H9 (cell line): ENCODE results near the gene EFHD2. TPM values are rescaled to one million over a fixed set of nuclear protein-coding genes. Genes with fewer than 3 reads are reported as not detected.

ENCODE experiments used
- DNase-seq: peaks from one replicate; pipeline ENCODE4 v3.0.0-alpha.2; 2017
- H2AFZ ChIP-seq: one replicate; pipeline ENCODE4 v1.6.1; 2013; ENCODE audit warnings: mild to moderate bottlenecking, low read length, control low read depth, moderate library complexity
- H2AK5ac ChIP-seq: 2 replicates; pipeline ENCODE4 v1.6.1; 2013; ENCODE audit warnings: low read length, control low read depth, mixed read lengths; ENCODE audit not compliant: insufficient read length
- H2BK120ac ChIP-seq: one replicate; pipeline ENCODE4 v1.6.1; 2013; ENCODE audit warnings: low read depth, mild to moderate bottlenecking, low read length, control low read depth, inconsistent platforms; ENCODE audit not compliant: poor library complexity, severe bottlenecking
- H2BK12ac ChIP-seq: 2 replicates; pipeline ENCODE4 v1.6.1; 2013; ENCODE audit warnings: low read length, control low read depth, mixed read lengths, low read depth; ENCODE audit not compliant: insufficient read length
- H2BK15ac ChIP-seq: 2 replicates; pipeline ENCODE4 v1.6.1; 2013; ENCODE audit warnings: low read depth, low read length, control low read depth
- H2BK20ac ChIP-seq: one replicate; pipeline ENCODE4 v1.6.1; 2013; ENCODE audit warnings: low read depth, mild to moderate bottlenecking, low read length, control low read depth, inconsistent platforms; ENCODE audit not compliant: poor library complexity, severe bottlenecking
- H2BK5ac ChIP-seq: 2 replicates; pipeline ENCODE4 v1.6.1; 2013; ENCODE audit warnings: low read length, control low read depth, mixed read lengths; ENCODE audit not compliant: insufficient read length
- H3K14ac ChIP-seq: 2 replicates; pipeline ENCODE4 v1.6.1; 2013; ENCODE audit warnings: low read length, control low read depth; ENCODE audit not compliant: insufficient read depth
- H3K18ac ChIP-seq: 2 replicates; pipeline ENCODE4 v1.6.1; 2013; ENCODE audit warnings: low read depth, mild to moderate bottlenecking, mixed read lengths, low read length, control low read depth; ENCODE audit not compliant: insufficient read length
- H3K23ac ChIP-seq: 2 replicates; pipeline ENCODE4 v1.6.1; 2013; ENCODE audit warnings: low read length, control low read depth, mixed read lengths, low read depth; ENCODE audit not compliant: insufficient read length
- H3K23me2 ChIP-seq: 2 replicates; pipeline ENCODE4 v1.6.1; 2013; ENCODE audit warnings: low read depth, mild to moderate bottlenecking, mixed read lengths, low read length, control low read depth; ENCODE audit not compliant: insufficient read length, poor library complexity, severe bottlenecking
- H3K27ac ChIP-seq: 2 replicates; pipeline ENCODE4 v1.5.1; 2013; ENCODE audit warnings: low read length, control low read depth, mixed read lengths, low read depth; ENCODE audit not compliant: insufficient read length
- H3K27me3 ChIP-seq: 2 replicates; pipeline ENCODE4 v1.6.1; 2013; ENCODE audit warnings: low read length, control low read depth, inconsistent platforms; ENCODE audit not compliant: insufficient read depth
- H3K4ac ChIP-seq: 2 replicates; pipeline ENCODE4 v1.6.1; 2013; ENCODE audit warnings: low read depth, mild to moderate bottlenecking, control low read depth, inconsistent platforms, low read length, moderate library complexity
- H3K4me1 ChIP-seq: 2 replicates; pipeline ENCODE4 v1.6.1; 2013; ENCODE audit warnings: low read length, control low read depth, inconsistent platforms; ENCODE audit not compliant: insufficient read depth
- H3K4me2 ChIP-seq: 2 replicates; pipeline ENCODE4 v1.6.1; 2013; ENCODE audit warnings: low read length, control low read depth, mixed read lengths; ENCODE audit not compliant: insufficient read length, insufficient read depth
- H3K56ac ChIP-seq: 2 replicates; pipeline ENCODE4 v1.6.1; 2013; ENCODE audit warnings: low read depth, mild to moderate bottlenecking, mixed read lengths, low read length, control low read depth; ENCODE audit not compliant: insufficient read length
- H3K79me1 ChIP-seq: 2 replicates; pipeline ENCODE4 v1.6.1; 2013; ENCODE audit warnings: low read depth, mild to moderate bottlenecking, moderate library complexity, low read length, control low read depth, inconsistent platforms; ENCODE audit not compliant: insufficient read depth, poor library complexity, severe bottlenecking
- H3K79me2 ChIP-seq: 2 replicates; pipeline ENCODE4 v1.6.1; 2013; ENCODE audit warnings: low read length, control low read depth, inconsistent platforms; ENCODE audit not compliant: insufficient read depth
- H3K9ac ChIP-seq: 2 replicates; pipeline ENCODE4 v1.6.1; 2013; ENCODE audit warnings: low read length, control low read depth, mixed read lengths; ENCODE audit not compliant: insufficient read length; ENCODE audit errors: extremely low read depth
- H3K9me3 ChIP-seq: one replicate; pipeline ENCODE4 v1.6.1; 2013; ENCODE audit warnings: low read depth, low read length, inconsistent platforms; ENCODE audit not compliant: control insufficient read depth
- H3T11ph ChIP-seq: one replicate; pipeline ENCODE4 v1.6.1; 2013; ENCODE audit warnings: mild to moderate bottlenecking, low read length, control low read depth, inconsistent platforms
- H4K20me1 ChIP-seq: one replicate; pipeline ENCODE4 v1.6.1; 2013; ENCODE audit not compliant: control insufficient read depth, insufficient read length, insufficient read depth
- H4K5ac ChIP-seq: 2 replicates; pipeline ENCODE4 v1.6.1; 2013; ENCODE audit warnings: low read depth, mild to moderate bottlenecking, mixed read lengths, low read length, control low read depth; ENCODE audit not compliant: insufficient read length
- H4K8ac ChIP-seq: replicated peaks from 2 replicates; pipeline ENCODE4 v1.6.1; 2013; ENCODE audit warnings: low read length, control low read depth, mixed read lengths, low read depth; ENCODE audit not compliant: insufficient read length
- H4K91ac ChIP-seq: 2 replicates; pipeline ENCODE4 v1.6.1; 2013; ENCODE audit warnings: low read depth, mild to moderate bottlenecking, moderate library complexity, mixed read lengths, low read length, control low read depth; ENCODE audit not compliant: insufficient read length
- H3K27ac Mint-ChIP-seq, 3 experiments: 2 replicates in 2 of 3; 3 replicates in 1 of 3; pipeline ENCODE4 v1.8.0; 2020 to 2021; ENCODE audit warnings: mixed read lengths in 3 of 3, mild to moderate bottlenecking in 1 of 3, moderate library complexity in 1 of 3
- H3K27me3 Mint-ChIP-seq: 2 replicates; pipeline ENCODE4 v1.8.0; 2021; ENCODE audit warnings: low read depth, mild to moderate bottlenecking, moderate library complexity, mixed read lengths
- H3K36me3 Mint-ChIP-seq, 3 experiments: 2 replicates in 2 of 3; 3 replicates in 1 of 3; pipeline ENCODE4 v1.8.0; 2020 to 2021; ENCODE audit warnings: low read depth in 3 of 3, mixed read lengths in 3 of 3; ENCODE audit not compliant: insufficient read depth in 1 of 3
- H3K4me1 Mint-ChIP-seq, 2 experiments: 2 replicates each; pipeline ENCODE4 v1.8.0; 2020; ENCODE audit warnings: mixed read lengths in 2 of 2
- H3K4me3 Mint-ChIP-seq, 2 experiments: 2 replicates in 1 of 2; 3 replicates in 1 of 2; pipeline ENCODE4 v1.8.0; 2020 to 2021; ENCODE audit warnings: mild to moderate bottlenecking in 2 of 2, mixed read lengths in 2 of 2, moderate library complexity in 1 of 2
- H3K9me3 Mint-ChIP-seq, 2 experiments: 2 replicates in 1 of 2; 3 replicates in 1 of 2; pipeline ENCODE4 v1.8.0; 2020; ENCODE audit warnings: mild to moderate bottlenecking in 2 of 2, mixed read lengths in 2 of 2, moderate library complexity in 1 of 2
- CTCF ChIP-seq: fragments of 200-600 bp; sonication (generic); conservative IDR thresholded peaks from 3 replicates; pipeline ENCODE4 v1.8.0; 2021; ENCODE audit warnings: antibody characterized with exemption, mild to moderate bottlenecking
- WGBS: extraction: QIAGEN DNeasy Blood & Tissue Kit; methylation state at CpG from one replicate; pipeline ENCODE4 v1.1.7; 2013; ENCODE audit warnings: missing lambda C conversion rate, low lambda C conversion rate, mixed read lengths; ENCODE audit not compliant: insufficient read length; ENCODE audit errors: extremely low coverage; 5-methylcytosine and 5-hydroxymethylcytosine counted together
- total RNA-seq: library from RNA; stranded (reverse); gene quantifications from 2 replicates; pipeline ENCODE4 v1.2.1, GENCODE V29; 2021

EFHD2 gene
- total RNA-seq, 1 experiment from 2014 or later = 16.5 TPM

GRCh38 chr1:15424981-15425380 is 15.3 kb downstream of the EFHD2 start:
- DNase-seq = no peak
- H2AFZ ChIP-seq = no peak overlapping the region
- H4K5ac ChIP-seq = no peak overlapping the region
- H3K9me3 ChIP-seq = no peaks in the 10 kb centered on the region
- H2BK15ac ChIP-seq = no peak overlapping the region
- no peak overlapping the region for H2BK5ac ChIP-seq
- H2BK12ac ChIP-seq = no peak overlapping the region
- H4K91ac ChIP-seq = no peak overlapping the region
- H3K4me2 ChIP-seq = no peak overlapping the region
- no peak overlapping the region for H3K23ac ChIP-seq
- peaks cover 4 to 13% (median 13%) of the 10 kb centered on the region in 3 experiments; a peak in 6 of 7 replicates for H3K36me3 Mint-ChIP-seq
- no peak overlapping the region for H3K4me3 Mint-ChIP-seq
- H3K27me3 ChIP-seq = no peaks in the 10 kb centered on the region
- H3K4me1 Mint-ChIP-seq = peaks cover 8 to 12% of the 10 kb centered on the region in 2 experiments
- H3K14ac ChIP-seq = no peak overlapping the region; the same call in 1 of the 2 replicates
- no peaks in the 10 kb centered on the region for H3K79me2 ChIP-seq
- no peaks in the 10 kb centered on the region for H3K23me2 ChIP-seq
- no peak overlapping the region for H2AK5ac ChIP-seq
- no peak overlapping the region for H3K27ac ChIP-seq
- WGBS = no CpG with 5 or more reads among the region's 5 CpGs
- peaks cover 7 to 8% of the 10 kb centered on the region in 2 experiments for H3K9me3 Mint-ChIP-seq
- no peak overlapping the region for H2BK20ac ChIP-seq
- H3K79me1 ChIP-seq = no peaks in the 10 kb centered on the region
- no peak for TF ChIP-seq CTCF
- H4K8ac ChIP-seq = no peak overlapping the region
- H3K4ac ChIP-seq = no peak overlapping the region
- H3K27ac Mint-ChIP-seq = no peak overlapping the region
- no peak overlapping the region for H3T11ph ChIP-seq
- no peak overlapping the region for H2BK120ac ChIP-seq
- H3K27me3 Mint-ChIP-seq = peaks cover 2% of the 10 kb centered on the region; the same call in 1 of the 2 replicates
- no peaks in the 10 kb centered on the region for H4K20me1 ChIP-seq
- H3K9ac ChIP-seq = no peak overlapping the region
- no peaks in the 10 kb centered on the region for H3K4me1 ChIP-seq
- no peak overlapping the region for H3K18ac ChIP-seq
- no peak overlapping the region for H3K56ac ChIP-seq
